UCSD-AML1 (cell line): ENCODE results near the gene TRIO.

Experiments used
- DNase-seq: peaks from one replicate; lab custom pipeline; 2025; ENCODE audit not compliant: unreplicated experiment; lab: John Stamatoyannopoulos, UW

TRIO gene

DNA sequence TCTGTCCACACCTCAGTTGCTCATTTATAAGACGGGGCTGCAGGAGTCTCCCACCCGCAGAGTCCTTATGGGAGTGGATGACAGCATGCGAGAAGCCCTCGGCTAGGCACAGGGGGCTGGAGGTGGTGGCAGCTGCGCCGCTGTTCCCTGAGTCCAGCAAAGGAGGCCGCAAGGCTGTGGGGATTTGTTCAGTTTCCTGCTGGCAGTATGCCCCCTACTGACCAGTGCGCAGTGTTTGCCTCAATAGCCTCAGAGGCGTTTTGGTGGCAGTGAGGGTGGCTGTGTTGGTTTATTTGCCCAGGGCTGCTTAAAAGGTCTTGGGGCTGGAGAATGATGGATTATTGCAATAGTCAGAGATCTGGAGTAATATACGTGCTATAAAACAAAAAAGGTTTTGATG lies 262.1 kb downstream of the TRIO start:
- DNase-seq = no peak

DNA sequence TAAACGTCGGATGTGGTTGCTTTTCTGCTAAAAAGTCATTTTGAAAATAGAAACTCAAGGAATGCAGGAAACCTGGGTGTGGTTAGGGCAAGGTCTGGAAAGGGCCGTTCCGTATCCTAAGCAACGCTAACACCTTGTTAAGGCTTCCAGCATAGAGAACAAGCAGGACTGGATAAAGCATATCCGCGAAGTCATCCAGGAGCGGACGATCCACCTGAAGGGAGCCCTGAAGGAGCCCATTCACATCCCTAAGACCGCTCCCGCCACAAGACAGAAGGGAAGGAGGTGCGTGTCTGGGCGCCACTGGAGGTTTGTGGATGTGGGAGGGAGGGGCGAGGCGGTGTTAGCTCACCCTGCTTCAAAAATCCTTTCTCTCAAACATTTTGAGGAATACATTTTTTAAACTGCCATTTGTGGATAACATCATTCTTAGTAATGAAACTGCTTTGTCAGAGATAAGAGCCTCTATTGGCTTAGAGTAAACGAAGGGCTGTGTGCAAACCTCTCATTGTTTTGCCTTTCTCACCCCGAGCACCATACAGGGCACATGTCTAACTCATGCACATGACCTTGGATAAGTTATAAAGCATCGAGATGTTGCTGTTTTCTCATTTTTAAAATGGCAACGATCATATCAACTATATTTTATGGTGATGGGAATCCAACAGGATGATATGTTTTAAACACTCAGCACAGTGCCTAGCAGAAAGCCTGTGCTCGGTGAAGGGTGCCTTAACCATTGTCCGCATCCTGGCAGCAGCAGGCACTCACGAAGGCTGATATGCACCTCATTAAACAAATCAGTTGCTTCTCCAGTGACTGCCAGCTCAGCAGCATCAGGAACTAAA lies 262.8 kb downstream of the TRIO start:
- DNase-seq = no peak

DNA sequence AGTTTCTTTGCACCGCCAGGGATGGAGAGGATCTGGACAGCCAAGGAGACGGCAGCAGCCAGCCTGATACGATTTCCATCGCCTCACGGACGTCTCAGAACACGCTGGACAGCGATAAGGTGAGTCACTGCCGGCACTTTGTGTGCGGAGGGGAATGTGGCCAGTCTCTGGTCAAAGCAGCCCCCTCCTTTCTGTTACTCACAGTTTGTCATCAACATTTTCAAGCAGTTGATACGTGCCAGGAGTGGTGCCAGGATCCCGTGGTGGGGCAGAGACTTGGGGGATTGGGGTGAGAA lies 263.4 kb downstream of the TRIO start:
- DNase-seq = no peak

DNA sequence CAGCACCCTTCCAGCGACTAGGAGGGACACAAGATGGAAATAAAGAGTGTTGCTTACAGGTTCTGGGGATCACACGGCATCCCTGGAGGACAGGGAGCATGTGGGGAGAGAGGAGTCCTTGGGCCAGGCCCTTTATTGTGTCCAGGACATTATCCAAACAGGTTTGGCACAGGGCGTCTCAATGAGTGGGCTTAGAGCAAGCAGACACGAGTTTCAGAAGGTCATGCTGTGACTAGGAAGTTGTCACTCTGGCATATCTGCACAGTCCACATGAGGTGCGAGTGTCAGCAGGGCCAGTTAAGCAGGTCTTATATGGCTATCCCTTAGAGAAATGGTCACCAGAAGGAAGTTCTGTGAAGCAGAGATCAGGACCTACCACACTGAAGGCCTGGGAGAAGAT lies 263.9 kb downstream of the TRIO start:
- no peak for DNase-seq

DNA sequence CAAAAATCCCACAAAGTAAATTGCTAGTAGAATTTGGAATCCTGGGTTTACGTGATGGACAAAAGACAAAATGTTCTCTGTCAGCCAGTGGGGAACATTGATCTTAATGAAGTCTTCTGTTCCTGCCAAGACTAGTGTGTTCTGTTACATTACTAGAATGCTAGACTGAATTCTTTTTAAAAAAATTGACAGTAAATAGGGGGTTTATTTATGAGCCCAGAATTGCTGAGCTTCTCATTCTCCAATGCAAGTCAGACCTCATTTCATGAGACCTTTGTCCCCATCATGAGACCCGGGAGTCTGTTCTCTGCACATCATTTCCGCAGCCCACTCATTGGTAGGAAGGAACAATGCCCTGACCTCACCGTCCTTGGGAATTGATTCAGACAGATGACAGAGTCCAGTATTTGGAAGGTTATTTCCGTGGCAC lies 264.6 kb downstream of the TRIO start:
- DNase-seq = no peak

DNA sequence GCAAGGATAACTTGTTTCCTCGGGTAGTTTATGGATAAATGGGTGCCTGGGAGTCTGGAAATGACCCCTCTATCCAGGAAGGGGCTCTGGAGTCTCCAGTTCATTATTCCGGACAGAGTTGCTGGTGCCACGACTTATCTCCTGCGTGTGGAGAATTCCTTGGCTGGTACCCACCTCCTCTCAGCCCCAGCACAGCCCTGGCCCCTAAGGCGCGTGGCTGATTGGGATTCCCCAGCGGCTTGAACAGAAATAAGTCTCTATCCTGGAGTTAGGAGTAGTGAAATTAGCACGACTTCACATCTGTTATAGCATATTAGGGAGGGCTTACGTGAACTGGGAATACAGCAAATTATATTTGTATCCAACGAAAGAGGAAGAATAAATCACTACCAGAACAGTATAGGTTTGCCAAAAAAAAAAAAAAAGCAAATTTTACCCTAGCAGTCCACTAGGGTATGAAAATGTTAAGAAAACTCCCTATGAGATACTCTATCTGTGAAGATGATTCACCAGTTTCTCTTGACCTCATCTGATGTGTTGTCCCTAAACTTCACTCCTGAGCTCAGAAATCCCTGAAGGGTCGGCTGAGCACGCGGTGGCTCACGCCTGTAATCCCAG lies 265.9 kb downstream of the TRIO start:
- DNase-seq = no peak

DNA sequence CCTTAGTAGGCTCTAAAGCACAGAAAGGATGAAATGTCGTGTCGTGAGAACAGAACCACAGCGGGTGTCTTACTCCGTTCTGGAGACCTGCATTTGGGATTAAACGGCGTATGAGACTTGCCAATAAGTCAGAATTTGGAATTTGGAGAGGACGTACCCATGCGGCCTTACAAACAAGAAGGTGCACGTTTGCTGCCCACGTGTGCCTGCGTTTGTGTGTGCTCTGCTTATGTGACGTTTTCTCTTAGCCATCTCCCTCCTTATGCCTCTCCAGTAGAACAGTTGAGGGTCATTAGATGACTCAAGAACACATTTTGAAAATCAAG lies 266.9 kb downstream of the TRIO start:
- DNase-seq = no peak

DNA sequence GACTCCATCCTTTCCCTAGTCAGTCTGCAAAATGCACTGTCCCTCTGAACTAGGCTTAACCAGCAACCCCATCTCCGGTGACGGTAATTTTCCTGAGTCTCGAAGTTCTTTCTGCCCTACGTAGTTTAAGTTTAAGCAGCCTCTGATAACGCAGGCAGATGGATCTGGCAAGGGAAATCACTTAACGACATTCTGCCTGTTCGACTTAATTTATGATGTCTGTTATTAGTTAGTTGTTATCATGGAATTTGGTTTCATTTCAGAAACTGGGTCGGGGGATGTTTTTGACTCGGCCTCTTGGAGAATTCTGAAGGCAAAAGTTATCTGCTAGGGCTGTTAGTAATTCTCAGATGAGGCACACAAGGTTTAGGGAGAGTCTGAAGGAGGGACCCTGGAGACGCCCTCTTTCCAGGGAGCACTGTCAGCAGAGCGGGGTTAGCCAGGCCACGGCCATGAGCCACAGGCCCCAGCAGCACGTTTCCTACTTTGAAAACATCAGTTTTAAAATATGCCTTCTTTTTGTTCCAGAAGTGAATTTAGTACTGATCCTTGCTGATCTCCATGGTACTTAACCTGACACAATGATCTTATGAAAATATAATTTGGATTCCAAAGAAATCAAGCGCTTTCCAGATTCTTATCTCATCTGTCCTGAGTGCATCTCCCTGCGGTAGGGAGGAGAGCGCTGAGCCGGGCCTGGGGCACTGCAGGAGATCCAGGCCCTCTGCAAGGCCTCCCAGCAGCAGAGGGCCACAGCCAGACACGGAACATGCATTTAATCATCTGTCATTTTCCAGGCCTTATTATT lies 267.5 kb downstream of the TRIO start:
- no peak for DNase-seq

DNA sequence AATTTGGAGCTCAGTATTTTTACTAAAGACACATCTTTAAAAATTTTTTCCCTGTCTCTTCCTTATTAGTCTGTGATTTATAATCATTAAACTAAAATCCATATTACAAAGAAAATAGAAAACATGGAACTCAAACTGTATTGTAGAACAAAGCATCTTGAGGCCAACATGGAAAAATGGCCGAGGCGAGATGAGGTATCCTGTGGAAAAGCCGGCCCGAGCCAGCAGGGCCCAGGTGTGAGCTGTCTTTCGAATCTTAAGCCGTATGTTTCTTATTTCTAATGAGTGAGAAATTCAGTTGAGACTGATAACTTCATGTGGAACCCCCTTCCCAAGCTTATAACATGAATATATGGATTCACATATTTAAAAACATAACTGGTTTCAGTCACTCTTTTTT lies 268.1 kb downstream of the TRIO start:
- DNase-seq = no peak

DNA sequence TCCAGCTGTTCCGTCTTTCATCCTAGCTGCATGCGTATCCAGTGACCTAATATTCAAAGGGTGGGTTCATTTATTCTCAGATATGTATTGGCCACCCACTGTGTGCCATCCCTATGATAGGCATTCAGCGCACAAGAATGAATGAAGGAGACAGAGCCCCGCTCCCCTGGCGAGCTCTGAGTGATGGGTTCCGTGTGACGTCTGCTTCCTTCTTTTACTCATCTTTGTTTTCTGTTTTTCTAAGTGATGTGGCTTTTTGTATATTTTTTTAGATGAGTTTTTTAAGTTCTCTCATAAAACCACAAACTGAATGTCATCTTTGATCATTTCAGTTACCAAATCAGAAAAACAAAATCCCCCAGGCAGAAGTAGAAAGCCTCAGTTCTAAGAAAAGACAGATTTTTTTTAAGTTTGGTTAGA lies 270.2 kb downstream of the TRIO start:
- no peak for DNase-seq

DNA sequence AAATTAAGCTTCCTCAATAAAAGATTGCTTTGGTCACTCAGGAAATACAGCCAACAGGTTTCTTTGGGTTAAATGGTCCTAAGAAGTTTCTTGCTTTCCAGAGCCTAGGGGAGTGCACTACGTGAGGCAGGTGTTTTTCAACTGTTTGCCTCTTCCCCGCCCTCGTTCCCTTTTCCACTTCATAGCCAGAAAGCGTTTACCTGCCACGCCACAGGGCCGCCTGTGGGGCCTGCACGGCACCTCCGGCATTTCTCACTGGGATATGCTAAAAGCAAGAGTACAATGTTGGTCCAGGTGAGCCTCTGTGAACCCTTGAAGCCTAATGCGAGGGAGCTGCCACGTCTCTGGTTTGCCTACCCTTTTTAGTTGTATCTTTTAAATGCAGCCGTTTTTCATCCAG lies 270.9 kb downstream of the TRIO start:
- no peak for DNase-seq

DNA sequence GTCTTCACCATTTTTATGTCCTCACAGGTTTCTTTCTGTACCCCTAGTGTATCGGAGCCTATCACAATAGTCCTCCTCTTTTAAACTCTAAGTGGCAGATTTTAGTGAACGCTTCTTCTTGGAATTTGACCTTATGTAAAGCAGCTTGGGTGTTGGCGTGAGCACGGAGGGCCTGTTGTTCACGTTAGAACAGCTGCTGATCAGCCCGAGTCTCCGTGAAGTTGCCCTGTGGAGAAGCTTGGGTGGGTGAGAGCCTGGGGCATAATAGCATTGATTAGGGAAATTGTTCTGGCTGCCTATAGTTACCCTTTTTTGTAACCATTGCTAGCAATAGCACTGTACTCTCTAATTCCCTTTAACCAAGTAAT lies 271.5 kb downstream of the TRIO start:
- DNase-seq = no peak

DNA sequence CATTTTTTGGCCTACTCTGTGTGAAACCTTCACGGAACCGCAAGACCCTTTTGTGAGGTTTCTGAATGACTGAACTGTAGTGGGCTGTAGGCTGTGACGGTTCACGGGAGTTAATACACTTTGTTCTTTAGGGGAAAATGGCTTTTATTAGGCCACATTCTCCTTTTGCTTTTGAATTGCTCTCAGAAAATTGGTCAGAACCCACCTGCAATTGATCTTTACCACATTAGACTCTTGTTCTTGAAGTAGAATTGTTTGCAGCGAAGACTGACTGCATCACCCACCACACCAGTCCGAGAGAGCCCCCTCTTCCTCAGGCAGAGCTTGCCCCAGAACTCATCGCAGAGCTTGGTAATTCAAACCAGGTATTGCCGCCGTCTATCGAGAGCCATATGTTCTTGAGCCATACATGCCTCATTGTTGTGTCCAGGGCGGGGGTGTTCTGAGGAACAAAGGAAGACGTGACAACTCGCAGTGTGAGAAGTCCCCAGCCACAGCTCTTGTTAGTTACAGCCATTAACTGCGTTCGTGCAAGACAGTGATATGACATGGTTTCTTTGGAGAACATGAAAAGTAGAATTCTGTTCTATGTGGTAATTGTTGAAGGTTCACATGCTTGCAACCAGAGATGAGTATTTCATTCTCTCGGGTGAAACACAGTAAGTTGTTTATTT lies 272.0 kb downstream of the TRIO start:
- DNase-seq = no peak

DNA sequence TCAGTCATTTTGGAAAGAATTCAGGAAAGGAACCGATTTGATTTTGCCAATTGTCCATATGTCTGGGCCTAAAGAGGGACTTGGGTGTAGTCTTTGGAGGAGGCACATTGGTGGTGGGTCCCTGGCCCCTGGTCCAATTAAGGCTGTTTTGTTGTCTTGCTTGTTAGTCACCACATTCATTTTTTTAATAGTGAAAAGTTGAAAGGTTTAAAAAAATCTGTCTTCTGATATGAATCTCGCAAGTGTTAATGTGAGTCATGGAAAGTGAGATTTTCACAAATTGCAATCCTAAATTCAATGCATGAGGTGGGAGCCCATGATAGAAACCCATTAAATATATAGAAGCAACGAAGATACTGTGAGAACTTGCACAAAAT lies 272.5 kb downstream of the TRIO start:
- DNase-seq = no peak

DNA sequence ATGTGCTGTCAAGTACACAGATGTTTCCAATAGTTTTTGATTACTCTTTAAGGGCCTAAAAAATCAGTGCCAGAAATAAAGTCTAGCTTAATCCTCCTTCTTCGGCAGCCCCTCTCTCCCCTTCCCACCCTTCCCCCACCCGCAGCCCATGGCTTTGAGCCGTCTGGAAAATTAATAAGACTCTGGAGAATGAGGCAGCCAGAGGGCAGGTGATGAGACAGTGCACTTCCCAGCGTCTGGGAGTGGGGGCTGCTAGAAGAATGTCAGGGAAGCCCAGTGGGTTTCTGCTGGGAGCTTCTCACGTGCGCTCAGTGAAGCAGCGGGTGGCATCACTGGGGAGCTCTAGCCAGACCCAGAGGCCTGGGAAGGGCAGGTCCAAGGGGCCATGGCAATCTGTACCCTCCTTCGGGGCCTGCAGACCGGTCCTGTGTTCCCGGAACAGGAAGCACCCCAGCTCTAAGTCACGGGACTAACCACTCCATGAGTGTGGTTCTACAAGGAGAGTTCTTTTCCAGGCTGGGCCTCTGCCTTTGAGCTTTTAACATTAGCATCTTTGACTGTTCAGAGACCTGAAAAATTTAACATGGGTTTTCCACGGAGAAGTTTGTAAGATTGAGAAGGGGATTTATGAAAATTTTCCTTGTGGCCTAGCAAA lies 273.6 kb downstream of the TRIO start:
- DNase-seq = no peak

DNA sequence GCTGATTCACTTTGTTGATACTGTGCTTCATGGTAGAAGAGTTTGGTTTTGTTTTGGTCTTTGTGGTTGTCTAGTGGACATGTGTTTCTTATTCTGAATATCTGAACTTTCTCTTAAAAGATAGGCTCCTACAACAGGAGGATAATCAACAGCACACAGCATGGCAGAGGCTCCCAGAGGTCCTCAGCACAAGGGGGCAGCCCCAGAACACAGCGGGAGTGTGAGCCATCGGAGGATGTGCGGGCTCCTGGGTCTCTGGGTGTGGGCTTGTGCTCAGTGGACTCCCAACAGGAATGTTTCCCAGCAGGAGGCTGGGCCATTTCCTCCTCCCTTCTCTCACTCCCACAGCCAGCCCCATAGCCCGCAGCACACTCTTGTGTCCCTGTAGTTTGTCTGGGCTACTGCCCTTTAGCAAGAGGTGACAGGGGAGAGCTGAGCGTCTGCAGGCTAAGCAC lies 274.2 kb downstream of the TRIO start:
- DNase-seq = no peak

DNA sequence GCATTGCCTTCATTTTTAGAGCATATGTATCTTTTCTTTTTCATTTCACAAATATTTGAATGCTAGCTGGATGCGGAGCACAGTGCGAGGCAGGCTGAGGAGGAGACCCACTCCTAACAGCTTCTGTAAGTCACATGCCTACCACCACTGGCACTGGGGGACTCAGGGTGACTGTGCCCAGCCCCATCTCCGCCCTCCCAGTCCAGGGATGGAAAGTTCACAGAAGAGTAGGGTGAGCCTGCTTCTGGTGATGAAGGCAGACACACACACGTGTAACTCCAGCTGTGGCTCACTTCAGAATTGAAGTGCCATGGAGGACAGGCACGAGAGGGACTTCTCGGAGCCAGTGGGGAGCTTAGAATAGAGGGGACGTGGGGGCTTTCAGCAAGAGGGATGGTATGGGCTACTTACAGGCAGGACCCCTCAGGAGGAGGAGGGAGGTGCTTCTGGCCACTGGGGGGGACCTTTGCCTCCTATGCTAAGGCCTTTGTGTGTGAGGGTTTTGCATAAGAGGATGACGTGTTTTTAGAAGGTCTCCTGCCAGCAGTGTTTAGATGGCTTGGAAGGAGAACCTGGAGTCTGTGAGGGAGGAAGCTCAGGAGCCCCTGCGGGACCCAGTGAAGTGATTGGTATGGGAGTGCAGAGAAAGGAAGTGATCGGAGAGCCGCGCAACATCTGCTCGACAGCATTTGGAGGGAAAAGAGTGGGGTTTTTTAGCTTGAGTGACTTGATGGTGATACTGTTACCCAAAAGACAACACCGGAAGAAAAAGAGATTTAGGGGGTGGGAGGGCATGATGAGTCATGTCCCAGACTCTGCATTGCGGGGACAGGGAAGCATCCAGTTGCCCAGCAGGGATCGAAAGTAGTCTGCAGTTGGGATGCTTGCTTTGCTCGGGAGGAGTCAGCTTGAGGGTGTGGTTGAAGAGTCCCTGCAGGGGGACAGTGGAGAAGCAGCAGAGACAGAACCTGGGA lies 274.9 kb downstream of the TRIO start:
- DNase-seq = no peak

DNA sequence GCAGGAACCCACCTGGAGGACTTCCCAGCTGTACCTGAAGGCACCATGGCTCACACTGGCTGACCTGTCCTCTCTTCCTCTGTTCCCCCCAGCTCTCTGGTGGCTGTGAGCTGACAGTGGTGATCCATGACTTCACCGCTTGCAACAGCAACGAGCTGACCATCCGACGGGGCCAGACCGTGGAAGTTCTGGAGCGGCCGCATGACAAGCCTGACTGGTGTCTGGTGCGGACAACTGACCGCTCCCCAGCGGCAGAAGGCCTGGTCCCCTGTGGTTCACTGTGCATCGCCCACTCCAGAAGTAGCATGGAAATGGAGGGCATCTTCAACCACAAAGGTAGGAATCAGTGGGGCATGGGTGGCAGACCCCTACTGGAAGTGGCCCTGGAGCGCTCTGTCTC lies 276.5 kb downstream of the TRIO start:
- DNase-seq = no peak

DNA sequence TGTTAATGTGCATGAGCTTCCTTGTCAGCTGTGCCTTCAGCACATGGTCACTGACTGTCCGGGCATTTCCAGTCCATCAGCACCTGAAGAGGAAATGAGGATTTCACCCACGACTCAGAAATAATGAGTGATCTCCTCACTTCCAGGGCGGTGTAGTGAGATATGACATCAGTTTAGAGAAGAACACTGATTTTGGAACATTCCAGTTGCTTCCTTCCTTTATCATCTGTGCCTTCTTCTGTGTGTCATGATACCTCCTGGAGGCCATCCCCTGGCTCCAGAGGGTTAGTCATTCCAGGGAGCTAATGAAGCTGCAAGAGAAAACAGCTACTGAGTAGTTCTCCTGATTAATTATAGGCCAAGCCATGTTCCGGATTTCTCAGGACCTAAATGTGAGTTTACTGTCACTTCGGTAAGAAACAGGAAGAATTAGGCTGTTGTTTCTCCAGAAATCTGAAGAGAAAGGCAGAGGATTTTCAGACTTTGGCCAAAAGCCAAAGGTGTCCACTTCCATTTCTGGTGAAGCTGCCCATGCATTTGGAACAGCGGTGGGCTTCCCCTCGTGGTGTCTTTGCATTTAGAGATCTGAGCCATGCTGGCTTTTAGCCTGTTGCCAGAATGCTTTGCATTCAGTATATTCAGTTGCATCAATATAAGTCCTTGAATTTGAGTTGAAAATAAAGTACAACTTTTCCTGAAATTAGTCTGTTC lies 277.1 kb downstream of the TRIO start:
- no peak for DNase-seq
